GM18508 (cell line): ENCODE data around the gene GP5.

ENCODE experiments used
- ATAC-seq: cut with Tn5 transposase; IDR thresholded peaks from one replicate; pipeline ENCODE4 v1.9.1; 2021; ENCODE audit warnings: moderate number of reproducible peaks; ENCODE audit not compliant: insufficient read depth, unreplicated experiment

Gene GP5

DNA sequence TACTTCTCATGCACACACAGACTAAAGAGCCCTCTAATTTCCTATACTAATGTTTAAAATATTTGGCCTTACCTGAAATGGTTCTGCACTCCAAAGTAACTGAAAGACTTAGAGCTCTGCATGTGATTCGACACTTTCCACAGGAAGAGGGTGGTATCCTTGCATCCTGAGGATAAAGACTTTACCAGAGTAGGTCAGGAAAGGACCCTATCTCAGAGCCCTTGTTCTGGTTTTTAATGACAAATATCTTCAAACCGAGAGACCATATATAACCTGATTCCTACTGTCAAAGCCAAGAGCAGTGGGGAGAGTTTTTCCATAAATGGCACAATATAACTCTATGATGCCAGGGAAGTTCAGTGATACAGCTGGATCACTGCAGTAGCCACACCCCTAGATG is at the start of gene GP5:
TSS of gene GP5 (minus strand) at position 101 of the 400 bp plus-strand sequence. CDS start 984 bp downstream, outside the sequence.
- no peak for ATAC-seq

DNA sequence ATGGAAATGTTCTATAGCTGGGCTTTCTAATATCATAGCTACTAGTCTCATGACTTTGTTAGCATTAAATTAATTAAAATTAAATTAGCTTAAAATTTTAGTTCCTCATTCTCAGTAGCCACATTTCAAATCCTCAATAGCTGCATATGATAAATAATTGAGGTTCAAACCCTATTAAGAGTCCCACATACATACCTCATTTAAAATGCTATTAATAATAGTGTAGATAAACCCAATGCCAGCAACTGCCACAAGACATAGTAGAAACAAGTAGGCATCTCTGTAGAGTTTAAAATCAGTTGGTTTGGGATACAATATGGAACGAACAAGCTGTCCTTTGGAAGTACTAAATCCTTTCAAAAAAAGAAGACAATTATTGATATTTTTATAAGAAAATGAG is 48.6 kb upstream of the GP5 start:
- no peak for ATAC-seq

GRCh38 chr3:194447161-194447560 is 48.1 kb upstream of the GP5 start:
- ATAC-seq = no peak

- ATAC-seq = no peak
These were observed 47.7 kb upstream of the GP5 start for GRCh38 chr3:194446754-194447153.

GRCh38 chr3:194446172-194446571 is 47.1 kb upstream of the GP5 start:
- ATAC-seq = no peak

DNA sequence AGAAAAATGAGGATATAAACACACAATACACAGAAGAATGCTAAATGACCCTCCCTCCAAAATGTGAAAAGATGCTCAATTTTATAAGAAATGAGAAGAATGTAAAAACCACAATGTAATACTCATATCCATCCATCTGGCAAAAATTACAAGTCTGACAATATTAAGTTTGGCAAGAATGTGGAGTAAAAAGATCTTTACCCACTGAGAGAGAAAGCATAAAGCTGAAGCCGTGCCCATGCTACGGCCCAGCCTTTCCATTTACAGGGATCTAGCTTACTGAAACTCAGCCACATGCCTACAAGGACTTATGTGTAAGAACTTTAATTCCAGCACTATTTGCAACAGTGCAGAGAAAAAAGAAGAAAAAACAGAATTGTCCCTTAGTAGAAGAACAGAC is 44.8 kb upstream of the GP5 start:
- no peak for ATAC-seq

DNA sequence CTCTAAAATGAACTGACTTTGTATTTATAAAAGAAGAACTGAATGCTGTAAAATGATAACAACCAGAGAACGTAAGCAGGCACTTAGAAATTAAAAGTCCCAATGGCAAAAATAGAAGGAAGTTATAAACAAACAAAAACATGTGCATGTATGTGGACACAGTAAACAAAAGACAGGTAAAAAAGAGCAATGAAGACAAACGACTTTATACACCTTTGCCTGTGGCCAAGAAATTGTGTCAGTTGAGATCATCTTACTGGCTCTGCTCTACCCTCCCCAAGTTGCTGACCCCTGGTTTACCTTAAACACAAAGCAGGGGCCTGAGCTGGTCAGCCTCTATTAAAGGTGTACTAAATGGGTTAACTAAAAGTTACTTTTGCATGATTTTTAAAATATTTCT is 41.7 kb upstream of the GP5 start:
- ATAC-seq = no peak

DNA sequence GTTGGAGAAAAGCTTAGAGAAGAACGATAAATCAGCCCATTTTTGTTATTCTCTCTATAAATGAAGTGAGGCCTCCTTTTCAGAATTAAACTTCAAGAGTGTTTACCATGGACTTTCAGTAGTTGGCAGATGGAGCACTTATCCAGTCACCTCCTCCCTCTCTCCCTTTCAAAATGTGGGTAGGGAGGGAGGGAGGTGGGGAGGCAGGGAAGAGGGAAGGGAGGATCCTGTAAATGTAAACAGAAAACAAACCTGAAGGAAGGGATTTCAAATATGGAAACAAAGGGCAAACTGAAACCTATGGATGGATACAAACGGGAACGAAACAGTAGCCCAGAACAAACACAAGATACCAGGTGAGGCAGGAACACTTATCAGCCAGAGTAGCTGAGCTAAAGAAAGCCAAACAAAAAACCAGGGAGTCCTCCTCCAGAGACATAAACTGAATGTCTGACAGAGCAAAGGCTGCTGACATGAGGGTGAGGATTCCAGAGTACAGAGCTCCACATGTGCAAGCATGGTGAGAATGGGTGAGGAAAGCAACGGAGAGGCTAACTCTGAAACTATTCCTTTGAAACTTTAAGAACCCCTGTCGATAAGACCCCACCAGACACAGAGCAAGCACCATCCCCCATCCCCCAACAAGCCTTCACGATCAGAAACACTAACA is 41.0 kb upstream of the GP5 start:
- no peak for ATAC-seq

DNA sequence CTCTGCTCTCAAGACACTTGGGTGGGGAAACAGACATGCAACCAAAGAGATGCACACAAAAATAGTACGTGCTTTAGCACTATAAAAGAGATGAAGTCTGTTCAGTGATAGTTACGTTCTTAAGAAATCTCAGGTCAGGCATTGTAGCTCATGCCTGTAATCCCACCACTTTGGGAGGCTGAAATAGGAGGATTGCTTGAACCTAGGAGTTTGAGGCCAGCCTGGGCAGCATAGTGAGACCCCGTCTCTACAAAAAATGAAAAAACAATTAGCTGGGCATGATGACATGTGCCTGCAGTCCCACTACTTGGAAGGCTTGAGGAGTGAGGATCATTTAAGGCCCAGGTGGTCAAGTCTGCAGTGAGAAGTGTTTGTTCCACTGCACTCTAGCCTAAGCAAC is 35.4 kb upstream of the GP5 start:
- ATAC-seq = no peak

GRCh38 chr3:194431554-194431953 is 32.5 kb upstream of the GP5 start:
- no peak for ATAC-seq

- ATAC-seq = no peak
These were observed 26.3 kb upstream of the GP5 start for GRCh38 chr3:194425399-194425798.

GRCh38 chr3:194424953-194425352 is 25.9 kb upstream of the GP5 start:
- no peak for ATAC-seq

GRCh38 chr3:194424373-194424772 is 25.3 kb upstream of the GP5 start:
- no peak for ATAC-seq

- ATAC-seq = no peak
These were observed 24.3 kb upstream of the GP5 start for GRCh38 chr3:194423317-194423716.

GRCh38 chr3:194422188-194422587 is 23.1 kb upstream of the GP5 start:
- no peak for ATAC-seq

GRCh38 chr3:194418671-194419070 is 19.6 kb upstream of the GP5 start:
- ATAC-seq = no peak

- ATAC-seq = no peak
These were observed 8.4 kb upstream of the GP5 start for GRCh38 chr3:194407423-194407822.

- ATAC-seq = no peak
These were observed 6.7 kb upstream of the GP5 start for GRCh38 chr3:194405766-194406165.

- no peak for ATAC-seq
These were observed 5.5 kb upstream of the GP5 start for GRCh38 chr3:194404365-194405140.

GRCh38 chr3:194401868-194402329 is 2.8 kb upstream of the GP5 start:
- no peak for ATAC-seq

DNA sequence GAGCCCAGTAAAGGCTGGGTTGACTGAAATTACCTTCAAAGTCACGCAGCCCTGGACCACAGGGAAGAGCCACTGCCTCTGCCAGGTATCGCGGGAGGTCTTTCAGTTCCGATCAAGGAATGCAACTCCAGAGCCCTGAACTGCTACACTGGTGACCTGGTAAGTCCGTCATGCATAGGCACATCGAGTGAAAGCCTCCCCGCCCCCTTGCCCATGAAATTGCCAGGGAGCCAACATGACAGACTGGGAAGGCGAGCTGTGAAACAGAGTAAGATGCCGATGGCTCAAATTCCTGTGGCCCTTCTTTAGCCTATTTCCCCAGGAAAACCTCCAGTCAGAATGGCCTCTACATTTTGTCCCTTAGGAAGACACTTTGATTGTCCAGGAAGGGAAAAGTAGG is 2.3 kb upstream of the GP5 start:
- ATAC-seq = no peak

GRCh38 chr3:194399874-194400411 is 877 bp upstream of the GP5 start:
- no peak for ATAC-seq
